Endothelial cell of umbilical vein (primary cell): Measurements from ENCODE around the gene LRRC53. TPM values are rescaled to one million over a fixed set of nuclear protein-coding genes. Genes with fewer than 3 reads are reported as not detected.

Source experiments
- BruUV-seq: library from RNA; stranded (reverse); fragments of 400-500 nt; replicated peaks from 2 replicates; lab custom pipeline; 2021; lab: Mats Ljungman, UMichigan
- CTCF ChIA-PET: fragments of 300-600, 350-600 bp; sonication (Branson Sonifier 250); formaldehyde crosslinking; loops from one replicate; lab custom pipeline; 2021; ENCODE audit warnings: antibody characterized with exemption, inconsistent platforms; lab: Charles Lee
- POLR2A ChIA-PET: fragments of 300-600, 350-600 bp; sonication (Branson Sonifier 250); formaldehyde crosslinking; loops from one replicate; lab custom pipeline; 2021; ENCODE audit warnings: antibody characterized with exemption, inconsistent platforms; lab: Charles Lee
- DNase-seq: peaks from one replicate; pipeline ENCODE4 v3.0.0-alpha.2; 2011; ENCODE audit warnings: low read depth, low spot score
- FAIRE-seq: peaks from 2 replicates; lab custom pipeline; 2011; peaks lifted over from hg19 to GRCh38; lab: Jason Lieb, UNC
- H2AFZ ChIP-seq: 2 replicates; pipeline ENCODE4 v1.6.0; 2012; ENCODE audit warnings: low read depth, low read length, control low read depth, inconsistent platforms
- H3K27ac ChIP-seq: 2 replicates; pipeline ENCODE4 v1.5.1; 2011; ENCODE audit warnings: low read depth, mild to moderate bottlenecking, control low read depth, low read length, moderate library complexity; ENCODE audit not compliant: insufficient read depth
- H3K27me3 ChIP-seq, 2 experiments: 2 replicates each; pipeline versions ENCODE4 v1.6.0 to v1.6.1; 2011; ENCODE audit warnings: low read length in 2 of 2, mixed read lengths in 1 of 2; ENCODE audit not compliant: control insufficient read depth in 2 of 2, insufficient read depth in 2 of 2
- H3K36me3 ChIP-seq, 2 experiments: 2 replicates in 1 of 2; 3 replicates in 1 of 2; pipeline ENCODE4 v1.5.1; 2011; ENCODE audit warnings: low read length in 2 of 2, mild to moderate bottlenecking in 1 of 2, moderate library complexity in 1 of 2; ENCODE audit not compliant: control insufficient read depth in 2 of 2, insufficient read depth in 2 of 2; ENCODE audit errors: extremely low read depth in 1 of 2
- H3K4me1 ChIP-seq: 3 replicates; pipeline ENCODE4 v1.5.1; 2011; ENCODE audit warnings: mild to moderate bottlenecking, low read length; ENCODE audit not compliant: control insufficient read depth, insufficient read depth; ENCODE audit errors: extremely low read depth
- H3K4me2 ChIP-seq: 2 replicates; pipeline ENCODE4 v1.6.1; 2011; ENCODE audit warnings: low read length, control low read depth, mixed read lengths; ENCODE audit not compliant: insufficient read depth
- H3K4me3 ChIP-seq, 3 experiments: fragments of 200-600 bp in 1 of 3; sonication (generic), shearing (Covaris generic) in 1 of 3; replicated peaks in 1 of 3; 2 replicates each; pipeline ENCODE4 v1.5.1; 2011 to 2016; ENCODE audit warnings: control low read depth in 3 of 3, low read length in 3 of 3, mild to moderate bottlenecking in 2 of 3, inconsistent platforms in 1 of 3, low read depth in 1 of 3, moderate library complexity in 1 of 3; ENCODE audit not compliant: insufficient read depth in 1 of 3
- H3K79me2 ChIP-seq: 2 replicates; pipeline ENCODE4 v1.6.0; 2012; ENCODE audit warnings: low read length, inconsistent platforms; ENCODE audit not compliant: control insufficient read depth, insufficient read depth
- H3K9ac ChIP-seq: replicated peaks from 2 replicates; pipeline ENCODE3; 2011; ENCODE audit warnings: low read length, control low read depth; ENCODE audit not compliant: insufficient read depth; ENCODE audit errors: extremely low read depth
- H3K9me1 ChIP-seq: replicated peaks from 3 replicates; pipeline ENCODE4 v1.6.0; 2011; ENCODE audit warnings: mild to moderate bottlenecking, low read length; ENCODE audit not compliant: control insufficient read depth, insufficient read depth; ENCODE audit errors: extremely low read depth
- H3K9me3 ChIP-seq: replicated peaks from 2 replicates; pipeline ENCODE4 v1.5.1; 2012; ENCODE audit warnings: low read length, inconsistent platforms; ENCODE audit not compliant: control insufficient read depth, insufficient read depth
- H4K20me1 ChIP-seq: replicated peaks from 2 replicates; pipeline ENCODE3; 2011; ENCODE audit warnings: mild to moderate bottlenecking, low read length; ENCODE audit not compliant: control insufficient read depth, insufficient read depth; ENCODE audit errors: extremely low read depth
- EZH2 ChIP-seq: IDR thresholded peaks from 2 replicates; pipeline ENCODE4 v1.6.1; 2012; ENCODE audit warnings: borderline replicate concordance, low read depth, mild to moderate bottlenecking, moderate library complexity, low read length, inconsistent platforms; ENCODE audit not compliant: severe bottlenecking
- FOS ChIP-seq: IDR thresholded peaks from 2 replicates; pipeline ENCODE4 v1.6.1; 2011; ENCODE audit warnings: mild to moderate bottlenecking, low read length, moderate library complexity, borderline replicate concordance; ENCODE audit not compliant: insufficient read depth
- GATA2 ChIP-seq: IDR thresholded peaks from 2 replicates; pipeline ENCODE4 v1.7.0; 2011; ENCODE audit warnings: low read depth, mild to moderate bottlenecking, moderate library complexity, mixed read lengths, low read length; ENCODE audit not compliant: insufficient read length, insufficient read depth
- JUN ChIP-seq: IDR thresholded peaks from 2 replicates; pipeline ENCODE4 v1.6.1; 2011; ENCODE audit warnings: borderline replicate concordance, low read depth; ENCODE audit not compliant: insufficient read length, insufficient read depth
- MYC ChIP-seq: IDR thresholded peaks from one replicate; pipeline ENCODE4 v1.6.1; 2011; ENCODE audit warnings: mild to moderate bottlenecking, low read depth, low read length
- POLR2A ChIP-seq: IDR thresholded peaks from 2 replicates; pipeline ENCODE4 v1.6.1; 2012; ENCODE audit warnings: low read depth, mild to moderate bottlenecking, control low read depth, low read length
- POLR2AphosphoS5 ChIP-seq: IDR thresholded peaks from 2 replicates; pipeline ENCODE4 v1.6.1; 2012; ENCODE audit warnings: low read depth, mild to moderate bottlenecking, control low read depth, low read length, moderate library complexity; ENCODE audit not compliant: insufficient read depth
- dilution Hi-C: fragments of 300-500 bp; cut with MboI; formaldehyde crosslinking; loops from one replicate; pipeline ENCODE4 v1.15.0; 2019; ENCODE audit warnings: low sequenced_read_pairs; ENCODE audit not compliant: extremely low pct_ligation_motif_present
- intact Hi-C: fragments of 100-400 bp; cut with micrococcal nuclease; formaldehyde crosslinking; loops from one replicate; pipeline ENCODE4 v1.10.0; 2022
- polyA plus RNA-seq, 4 experiments: library from polyadenylated mRNA; depleted of rRNA in 3 of 4; stranded (reverse) in 3 of 4; unstranded in 1 of 4; fragments of >200 nt; gene quantifications; 2 replicates each; pipeline versions ENCODE4 v1.2.1 to v1.2.3, GENCODE V29; 2011 to 2012; ENCODE audit warnings: missing spikeins in 1 of 4
- total RNA-seq: library from RNA; stranded (reverse); gene quantifications from 2 replicates; pipeline ENCODE4 v1.2.3, GENCODE V29; 2021
- TF ChIP-seq, protein P1 (sequence below): IDR thresholded peaks from 2 replicates; pipeline ENCODE4 v1.6.1; 2011; ENCODE audit not compliant: insufficient read depth, insufficient read length
- TF ChIP-seq, protein P2 (sequence below), 2 donors: IDR thresholded peaks; 1 replicate in 1 of 2; 2 replicates in 1 of 2; pipeline ENCODE4 v1.5.1; 2011; ENCODE audit warnings: low read length in 2 of 2, mild to moderate bottlenecking in 2 of 2, moderate library complexity in 2 of 2, control low read depth in 1 of 2, inconsistent platforms in 1 of 2, low read depth in 1 of 2; ENCODE audit not compliant: insufficient read depth in 1 of 2; ENCODE audit errors: extremely low read depth in 1 of 2

Gene LRRC53
- total and polyA plus RNA-seq, 2 donors (not counting 3 experiments of a cell fraction or from before 2014, with no cell fraction given): not detected

DNA sequence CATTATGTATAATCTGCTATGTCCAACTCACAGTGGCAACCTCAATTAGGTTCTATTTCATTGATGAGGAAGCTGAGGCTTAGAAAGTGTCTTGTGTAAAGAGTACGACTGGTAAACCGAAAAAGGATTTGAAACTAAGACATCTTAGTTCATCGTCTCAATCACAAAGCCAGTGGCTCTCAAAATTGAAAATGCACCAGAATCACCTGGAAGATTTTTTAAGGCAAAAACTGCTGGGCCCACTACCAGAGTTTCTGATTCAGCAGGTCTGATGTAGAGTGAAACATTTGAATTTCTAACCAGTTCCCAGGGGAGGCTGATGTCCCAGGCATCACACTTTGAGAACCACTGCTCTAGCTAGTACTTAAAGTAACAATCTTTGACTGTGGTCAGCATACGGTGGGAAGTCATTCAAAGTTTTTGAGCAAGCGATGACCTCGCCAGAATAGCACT, 5.2 kb upstream of the LRRC53 start:
- DNase-seq: no peak
- Histone ChIP-seq H3K4me1 (no peaks in the 10 kb centered on the region), H3K27ac (no peak overlapping the region), H3K4me3 (no peak overlapping the region), H3K27me3 (no peaks in the 10 kb centered on the region), H3K9me3 (no peaks in the 10 kb centered on the region), H4K20me1 (no peaks in the 10 kb centered on the region), H2AFZ (no peak overlapping the region), H3K4me2 (no peak overlapping the region), H3K36me3 (no peaks in the 10 kb centered on the region), H3K9me1 (no peaks in the 10 kb centered on the region), H3K9ac (no peak overlapping the region), H3K79me2 (no peaks in the 10 kb centered on the region)
- TF ChIP-seq JUN (no peak), MYC (no peak), POLR2A (no peak), POLR2AphosphoS5 (no peak), EZH2 (no peak), GATA2 (no peak), FOS (no peak)
- TF ChIP-seq, protein P1, sequence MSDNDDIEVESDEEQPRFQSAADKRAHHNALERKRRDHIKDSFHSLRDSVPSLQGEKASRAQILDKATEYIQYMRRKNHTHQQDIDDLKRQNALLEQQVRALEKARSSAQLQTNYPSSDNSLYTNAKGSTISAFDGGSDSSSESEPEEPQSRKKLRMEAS: no peak
- TF ChIP-seq, protein P2, sequence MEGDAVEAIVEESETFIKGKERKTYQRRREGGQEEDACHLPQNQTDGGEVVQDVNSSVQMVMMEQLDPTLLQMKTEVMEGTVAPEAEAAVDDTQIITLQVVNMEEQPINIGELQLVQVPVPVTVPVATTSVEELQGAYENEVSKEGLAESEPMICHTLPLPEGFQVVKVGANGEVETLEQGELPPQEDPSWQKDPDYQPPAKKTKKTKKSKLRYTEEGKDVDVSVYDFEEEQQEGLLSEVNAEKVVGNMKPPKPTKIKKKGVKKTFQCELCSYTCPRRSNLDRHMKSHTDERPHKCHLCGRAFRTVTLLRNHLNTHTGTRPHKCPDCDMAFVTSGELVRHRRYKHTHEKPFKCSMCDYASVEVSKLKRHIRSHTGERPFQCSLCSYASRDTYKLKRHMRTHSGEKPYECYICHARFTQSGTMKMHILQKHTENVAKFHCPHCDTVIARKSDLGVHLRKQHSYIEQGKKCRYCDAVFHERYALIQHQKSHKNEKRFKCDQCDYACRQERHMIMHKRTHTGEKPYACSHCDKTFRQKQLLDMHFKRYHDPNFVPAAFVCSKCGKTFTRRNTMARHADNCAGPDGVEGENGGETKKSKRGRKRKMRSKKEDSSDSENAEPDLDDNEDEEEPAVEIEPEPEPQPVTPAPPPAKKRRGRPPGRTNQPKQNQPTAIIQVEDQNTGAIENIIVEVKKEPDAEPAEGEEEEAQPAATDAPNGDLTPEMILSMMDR (IDR thresholded peaks at IDR 0.05; ENCODE audit: extremely low read depth in 1 of 2, insufficient read depth in 1 of 2, low read depth in 1 of 2, low read length in 2 of 2): no peak
- dilution Hi-C loops (no loop called here), intact Hi-C loops (no loop called here)
- CTCF ChIA-PET: no interaction called here
- POLR2A ChIA-PET: no interaction called here
- no TSS peak for BruUV-seq
- no peak for FAIRE-seq
